GM12872 (cell line): ENCODE data around the gene DNAJC13.

Experiments
- TF ChIP-seq, protein P1 (sequence below): IDR thresholded peaks from 3 replicates; pipeline ENCODE4 v1.5.1; 2011; ENCODE audit warnings: low read depth, mild to moderate bottlenecking, low read length, moderate library complexity; ENCODE audit not compliant: insufficient read depth

Gene DNAJC13

DNA sequence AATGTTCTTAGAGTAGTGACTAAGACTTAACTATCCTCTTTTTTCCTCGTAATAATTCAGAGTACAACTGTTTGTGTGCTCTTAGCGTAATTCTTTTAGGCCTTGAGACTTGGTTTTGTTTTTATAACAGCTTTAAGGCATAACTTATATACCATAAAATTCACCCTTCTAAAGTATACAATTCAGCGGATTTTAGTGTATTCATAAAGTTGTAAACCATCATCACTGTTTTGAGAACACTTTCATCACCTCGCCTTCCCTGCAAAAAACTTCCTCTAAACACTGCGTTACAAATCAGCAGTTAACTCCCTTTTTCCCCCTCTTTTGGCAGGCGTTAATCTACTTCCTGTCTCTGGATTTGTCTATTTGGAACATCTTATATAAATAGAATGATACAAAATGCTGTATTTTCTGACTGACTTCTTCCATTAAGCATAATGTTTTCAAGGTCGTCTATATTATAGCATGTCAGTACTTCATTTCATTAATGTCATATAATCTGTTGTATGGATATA is 18.7 kb downstream of the DNAJC13 start:
- TF ChIP-seq, protein P1, sequence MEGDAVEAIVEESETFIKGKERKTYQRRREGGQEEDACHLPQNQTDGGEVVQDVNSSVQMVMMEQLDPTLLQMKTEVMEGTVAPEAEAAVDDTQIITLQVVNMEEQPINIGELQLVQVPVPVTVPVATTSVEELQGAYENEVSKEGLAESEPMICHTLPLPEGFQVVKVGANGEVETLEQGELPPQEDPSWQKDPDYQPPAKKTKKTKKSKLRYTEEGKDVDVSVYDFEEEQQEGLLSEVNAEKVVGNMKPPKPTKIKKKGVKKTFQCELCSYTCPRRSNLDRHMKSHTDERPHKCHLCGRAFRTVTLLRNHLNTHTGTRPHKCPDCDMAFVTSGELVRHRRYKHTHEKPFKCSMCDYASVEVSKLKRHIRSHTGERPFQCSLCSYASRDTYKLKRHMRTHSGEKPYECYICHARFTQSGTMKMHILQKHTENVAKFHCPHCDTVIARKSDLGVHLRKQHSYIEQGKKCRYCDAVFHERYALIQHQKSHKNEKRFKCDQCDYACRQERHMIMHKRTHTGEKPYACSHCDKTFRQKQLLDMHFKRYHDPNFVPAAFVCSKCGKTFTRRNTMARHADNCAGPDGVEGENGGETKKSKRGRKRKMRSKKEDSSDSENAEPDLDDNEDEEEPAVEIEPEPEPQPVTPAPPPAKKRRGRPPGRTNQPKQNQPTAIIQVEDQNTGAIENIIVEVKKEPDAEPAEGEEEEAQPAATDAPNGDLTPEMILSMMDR: no peak

DNA sequence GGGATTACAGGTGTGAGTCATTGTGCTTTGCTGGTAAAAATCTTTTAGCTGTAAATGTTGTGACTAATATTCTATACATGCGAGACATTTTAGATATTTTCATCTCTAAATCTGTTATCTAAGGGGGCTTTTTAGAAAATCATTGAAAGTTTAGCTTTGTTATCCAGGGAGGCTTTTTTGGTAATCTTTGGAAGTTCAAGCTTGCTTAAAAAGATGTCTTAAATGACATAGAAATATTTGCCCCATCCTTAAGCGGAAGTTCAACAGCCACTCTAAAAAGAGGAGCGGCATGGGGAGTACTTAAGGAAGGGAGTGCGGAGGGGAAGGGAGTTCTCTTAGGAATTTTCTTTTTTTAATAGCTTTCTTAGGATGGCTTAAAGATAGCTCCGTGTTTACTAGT is 26.1 kb downstream of the DNAJC13 start:
- TF ChIP-seq, protein P1: no peak

DNA sequence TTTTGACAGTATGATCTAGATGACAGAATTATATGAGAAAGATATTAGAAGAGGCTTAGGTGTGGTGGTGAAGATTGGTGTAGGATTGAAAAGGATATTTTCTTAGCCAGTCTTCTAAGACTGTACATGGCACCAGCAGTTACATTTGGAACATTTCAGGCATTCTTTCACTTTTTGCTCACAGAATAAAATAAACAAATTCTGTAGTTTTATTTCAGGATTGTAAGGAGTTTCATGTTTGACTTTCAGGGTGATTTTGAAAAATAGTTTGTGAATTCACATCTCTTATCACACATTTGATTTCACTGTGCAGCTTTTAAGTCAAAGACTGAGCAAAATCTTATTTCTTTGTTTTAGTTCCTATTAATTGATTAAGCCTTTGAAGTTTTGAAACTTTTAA is 27.1 kb downstream of the DNAJC13 start:
- TF ChIP-seq, protein P1: no peak

DNA sequence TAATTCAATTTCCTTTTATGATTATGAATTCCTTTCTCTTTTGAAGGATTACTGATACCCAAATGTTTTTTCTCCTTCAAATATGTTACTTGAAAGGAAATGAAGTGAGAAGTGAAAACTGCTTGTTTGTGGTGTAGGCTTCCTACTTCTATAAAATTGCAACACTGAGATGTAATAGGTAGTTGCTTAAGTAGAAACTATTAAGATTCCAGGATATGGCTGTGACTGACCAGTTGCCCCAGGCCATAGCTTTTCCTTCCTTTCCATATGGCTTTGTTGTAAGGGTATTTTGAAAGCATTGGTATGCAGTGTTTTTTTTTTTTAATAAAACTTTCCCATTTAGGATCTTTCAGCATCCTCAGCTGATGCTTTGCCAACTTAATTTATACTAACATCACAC is 28.5 kb downstream of the DNAJC13 start:
- TF ChIP-seq, protein P1: no peak

GRCh38 chr3:132448216-132448961 is 31.1 kb downstream of the DNAJC13 start:
- TF ChIP-seq, protein P1: no peak

DNA sequence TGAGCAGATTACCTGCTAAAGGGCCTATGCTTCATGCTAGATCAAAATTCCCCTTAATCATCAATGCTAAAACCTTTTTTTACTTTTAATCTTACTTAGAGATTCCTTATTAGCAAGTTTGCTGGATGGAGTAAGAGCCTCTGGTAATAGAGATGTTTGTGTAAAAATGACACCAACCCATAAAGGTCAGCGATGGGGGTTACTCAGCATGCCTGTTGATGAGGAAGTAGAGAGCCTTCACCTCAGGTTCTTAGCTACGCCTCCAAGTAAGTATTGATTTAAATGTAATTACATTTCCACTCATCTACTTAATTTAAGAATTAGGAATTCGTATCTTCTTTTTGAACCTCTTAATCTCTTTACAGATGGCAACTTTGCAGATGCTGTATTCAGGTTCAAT is 38.8 kb downstream of the DNAJC13 start:
- TF ChIP-seq, protein P1: no peak

- TF ChIP-seq, protein P1: no peak
Observed at GRCh38 chr3:132456571-132456970, 39.3 kb downstream of the DNAJC13 start.

DNA sequence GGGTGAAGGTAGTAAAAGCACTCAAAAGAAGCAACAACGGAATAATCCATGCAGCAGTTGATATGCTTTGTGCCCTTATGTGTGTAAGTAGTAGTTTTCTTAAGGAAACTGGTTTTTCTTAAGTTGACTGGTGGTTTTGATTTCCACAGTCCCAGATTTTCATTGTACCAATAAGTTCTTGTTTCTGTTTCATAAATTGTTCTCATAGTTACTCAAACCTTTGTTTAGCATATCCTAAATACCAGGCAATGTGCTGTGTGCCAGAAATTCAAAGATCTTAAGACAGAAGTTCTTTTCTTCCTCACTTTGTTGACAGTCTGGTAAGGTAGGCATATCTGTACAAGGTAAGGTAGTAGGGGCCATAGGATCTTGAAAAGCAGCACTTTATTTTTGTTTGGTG is 40.0 kb downstream of the DNAJC13 start:
- TF ChIP-seq, protein P1: no peak
